ENCODE measurements around the gene TMEM50B.

- no peak for TF ChIP-seq EP300 (IDR thresholded peaks at IDR 0.05)
- no peak for TF ChIP-seq POLR2AphosphoS5 (IDR thresholded peaks at IDR 0.05)
- no peak for TF ChIP-seq CTCF (IDR thresholded peaks at IDR 0.05)
Observed at GRCh38 chr21:33496345-33496744, 16.6 kb upstream of the TMEM50B start.

All from stomach (tissue), 4 donors.